GM18909 (cell line): ENCODE results near the gene VPS41.
A peak's percentile ranks its signal among the peaks of the same experiment; 100 is the strongest.
"Not testable (repeated sequence)": the region's sequence is repeated elsewhere in the genome, so short reads cannot be mapped to it uniquely, and the experiment has no call there.

Source experiments
- ATAC-seq: cut with Tn5 transposase; IDR thresholded peaks from one replicate; pipeline ENCODE4 v1.9.1; 2021; ENCODE audit warnings: mild to moderate bottlenecking; ENCODE audit not compliant: unreplicated experiment, poor library complexity

VPS41 gene

GRCh38 chr7:38908759-38909335 is at the start of gene VPS41:
Gene VPS41, minus strand, starts transcription at chr7:38909191. Its CDS starts 17 bp downstream, at chr7:38909174.
- ATAC-seq, result peak; percentile 99

GRCh38 chr7:38955892-38956291 is 46.9 kb upstream of the VPS41 start:
- no peak for ATAC-seq

DNA sequence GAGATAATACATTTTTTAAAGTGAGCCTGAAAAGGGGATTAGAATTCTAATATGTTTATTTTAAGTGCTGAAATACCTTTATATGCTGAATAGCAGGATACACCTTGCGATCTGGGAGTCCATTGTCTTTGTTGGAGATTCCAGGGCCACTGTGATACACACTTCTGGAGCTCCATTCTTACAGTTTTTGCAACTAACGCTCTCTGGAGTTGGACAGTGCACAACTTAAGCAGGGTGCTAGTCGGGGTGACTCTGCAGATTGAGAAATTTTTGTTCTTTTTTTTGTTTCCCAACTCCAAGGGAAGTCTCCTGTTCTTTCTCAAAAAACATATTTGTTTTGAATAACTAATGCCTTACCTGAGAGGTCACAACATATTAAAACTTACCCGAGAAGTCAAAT is 45.0 kb upstream of the VPS41 start:
- ATAC-seq, result no peak

- ATAC-seq, result no peak
Measured at GRCh38 chr7:38953227-38953626, 44.2 kb upstream of the VPS41 start.

- ATAC-seq, result no peak
Measured at GRCh38 chr7:38951213-38951612, 42.2 kb upstream of the VPS41 start.

DNA sequence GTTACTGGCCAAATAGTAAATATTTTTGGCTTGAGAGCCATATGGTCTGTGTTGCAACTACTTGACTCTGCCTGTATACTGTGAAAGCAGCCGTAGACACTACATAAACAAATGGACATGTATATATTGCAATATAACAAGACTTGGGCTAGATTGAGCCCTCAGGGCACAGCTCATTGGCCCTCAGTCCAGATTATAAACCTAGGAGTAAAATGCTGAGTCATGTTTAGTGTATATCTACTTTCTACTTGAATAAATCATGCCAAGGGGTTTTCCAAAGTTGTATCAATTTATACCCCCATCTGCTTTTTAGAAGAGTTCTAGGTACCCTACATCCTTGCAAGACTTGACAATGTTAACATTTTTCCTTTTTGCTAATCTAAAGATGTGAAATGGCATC is 41.3 kb upstream of the VPS41 start:
- ATAC-seq, result no peak

- not testable (repeated sequence) for ATAC-seq
Measured at GRCh38 chr7:38947541-38947940, 38.5 kb upstream of the VPS41 start.

- ATAC-seq, result no peak
Measured at GRCh38 chr7:38942431-38943051, 33.5 kb upstream of the VPS41 start.

GRCh38 chr7:38940774-38941173 is 31.8 kb upstream of the VPS41 start:
- no peak for ATAC-seq

GRCh38 chr7:38938589-38938988 is 29.6 kb upstream of the VPS41 start:
- no peak for ATAC-seq

DNA sequence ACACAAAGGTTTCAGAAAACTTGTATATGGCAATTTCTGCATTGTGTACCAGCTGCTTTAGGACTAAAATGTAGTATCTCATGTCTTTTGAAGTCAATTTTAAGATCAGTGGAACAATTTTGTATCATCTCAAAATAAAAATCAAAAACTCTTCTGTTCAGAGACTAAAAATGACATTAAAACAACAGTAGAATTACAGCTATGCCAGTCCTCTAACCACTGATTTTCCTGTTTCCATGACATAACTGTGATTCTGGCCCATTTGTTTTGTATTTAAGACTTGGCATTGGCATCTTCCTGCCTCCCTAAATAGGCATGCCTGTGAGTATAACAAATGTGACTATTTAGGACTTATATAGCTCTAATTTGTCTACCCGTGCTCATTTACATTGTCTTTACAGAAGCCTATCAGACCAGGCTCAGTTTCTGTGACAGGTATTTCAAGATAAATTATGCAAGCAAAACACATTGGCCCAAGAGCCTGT is 29.1 kb upstream of the VPS41 start:
- no peak for ATAC-seq

DNA sequence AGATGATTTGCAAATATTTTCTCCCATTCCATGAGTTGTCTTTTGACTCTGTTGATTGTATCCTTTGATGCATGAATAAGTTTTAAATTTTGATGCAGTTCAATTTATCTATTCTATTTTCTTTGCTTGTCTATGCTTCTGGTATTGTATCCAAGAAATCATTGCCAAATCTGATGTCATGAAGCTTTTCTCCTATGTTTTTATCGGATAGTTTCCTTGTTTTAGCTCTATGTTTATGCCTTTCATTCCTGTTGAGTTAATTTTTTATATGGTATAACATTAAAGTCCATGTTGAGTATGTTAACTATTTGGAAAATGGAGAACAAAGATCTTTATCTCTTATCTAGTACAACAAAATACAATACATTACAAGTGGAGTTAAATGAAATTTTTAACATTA is 27.6 kb upstream of the VPS41 start:
- ATAC-seq, result no peak

GRCh38 chr7:38934536-38934935 is 25.5 kb upstream of the VPS41 start:
- no peak for ATAC-seq

DNA sequence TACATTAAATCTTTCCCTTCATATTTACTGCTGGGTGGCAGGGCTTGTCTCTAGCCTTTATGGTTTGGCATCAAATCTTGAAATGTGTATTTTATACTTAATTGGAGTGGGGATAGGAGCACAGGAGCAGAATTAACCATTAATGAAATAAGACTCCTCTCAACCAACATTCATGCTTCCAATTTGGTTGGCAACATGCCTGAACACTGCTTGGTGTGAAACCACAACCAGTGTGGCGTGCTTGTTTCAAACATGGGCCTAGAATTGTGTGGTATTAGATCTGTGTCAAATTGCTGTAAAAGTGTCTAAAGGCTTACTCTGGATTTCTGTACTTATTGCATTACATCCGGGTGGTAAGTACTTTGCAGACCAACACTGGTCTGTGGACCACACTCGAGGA is 25.1 kb upstream of the VPS41 start:
- ATAC-seq, result no peak

GRCh38 chr7:38932509-38933168 is 23.6 kb upstream of the VPS41 start:
- peak; percentile 83 for ATAC-seq

- ATAC-seq, result no peak
Measured at GRCh38 chr7:38929460-38930171, 20.6 kb upstream of the VPS41 start.

DNA sequence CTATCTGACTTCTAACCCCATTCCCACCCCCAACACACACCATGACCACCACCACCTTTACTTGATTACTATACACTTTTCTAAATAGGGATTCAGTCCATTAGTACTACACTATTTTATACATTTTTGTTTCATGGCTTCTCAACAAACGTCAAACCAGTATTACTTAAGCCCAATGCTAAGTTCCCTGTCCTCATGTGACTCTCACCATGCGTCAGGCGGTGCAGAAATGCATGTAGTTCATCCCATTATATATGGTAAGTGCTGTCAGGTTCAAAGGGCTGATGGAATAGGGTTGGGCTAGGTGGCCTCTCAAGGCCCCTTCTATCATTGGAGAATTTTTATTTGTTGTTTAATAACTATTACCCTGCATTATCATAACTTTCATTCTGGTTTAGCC is 19.5 kb upstream of the VPS41 start:
- no peak for ATAC-seq

GRCh38 chr7:38927751-38928150 is 18.8 kb upstream of the VPS41 start:
- ATAC-seq, result no peak

GRCh38 chr7:38920731-38921130 is 11.7 kb upstream of the VPS41 start:
- ATAC-seq, result no peak

- no peak for ATAC-seq
Measured at GRCh38 chr7:38916396-38916795, 7.4 kb upstream of the VPS41 start.

GRCh38 chr7:38909870-38910269 is 879 bp upstream of the VPS41 start:
- ATAC-seq, result no peak
